ENCODE results near the gene TCAP.

GRCh38 chr17:39653662-39654331, 11.4 kb upstream of the TCAP start:
- no peak for TF ChIP-seq EZH2 (IDR thresholded peaks at IDR 0.05; ENCODE audit: borderline replicate concordance, insufficient read depth, low read length, poor library complexity, severe bottlenecking)
- TF ChIP-seq, protein P1, sequence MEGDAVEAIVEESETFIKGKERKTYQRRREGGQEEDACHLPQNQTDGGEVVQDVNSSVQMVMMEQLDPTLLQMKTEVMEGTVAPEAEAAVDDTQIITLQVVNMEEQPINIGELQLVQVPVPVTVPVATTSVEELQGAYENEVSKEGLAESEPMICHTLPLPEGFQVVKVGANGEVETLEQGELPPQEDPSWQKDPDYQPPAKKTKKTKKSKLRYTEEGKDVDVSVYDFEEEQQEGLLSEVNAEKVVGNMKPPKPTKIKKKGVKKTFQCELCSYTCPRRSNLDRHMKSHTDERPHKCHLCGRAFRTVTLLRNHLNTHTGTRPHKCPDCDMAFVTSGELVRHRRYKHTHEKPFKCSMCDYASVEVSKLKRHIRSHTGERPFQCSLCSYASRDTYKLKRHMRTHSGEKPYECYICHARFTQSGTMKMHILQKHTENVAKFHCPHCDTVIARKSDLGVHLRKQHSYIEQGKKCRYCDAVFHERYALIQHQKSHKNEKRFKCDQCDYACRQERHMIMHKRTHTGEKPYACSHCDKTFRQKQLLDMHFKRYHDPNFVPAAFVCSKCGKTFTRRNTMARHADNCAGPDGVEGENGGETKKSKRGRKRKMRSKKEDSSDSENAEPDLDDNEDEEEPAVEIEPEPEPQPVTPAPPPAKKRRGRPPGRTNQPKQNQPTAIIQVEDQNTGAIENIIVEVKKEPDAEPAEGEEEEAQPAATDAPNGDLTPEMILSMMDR (IDR thresholded peaks at IDR 0.05; ENCODE audit: poor library complexity, severe bottlenecking): peak; percentile 54
- TF ChIP-seq POLR2AphosphoS5 (IDR thresholded peaks at IDR 0.05): no peak
- no peak for TF ChIP-seq EP300 (conservative IDR thresholded peaks at IDR 0.05; ENCODE audit: poor library complexity, severe bottlenecking)

Data from neural cell (in vitro differentiated cells).